K562 (cell line): Measurements from ENCODE around the gene TFEB. TPM values are rescaled to one million over a fixed set of nuclear protein-coding genes. Genes with fewer than 3 reads are reported as not detected.
A peak's percentile ranks its signal among the peaks of the same experiment; 100 is the strongest.

Experiments used
- ATAC-seq: fragments of 200-7000 bp; cut with Tn5 transposase; 3 replicates; pipeline ENCODE4 v1.9.1; 2020; ENCODE audit warnings: moderate library complexity
- BruUV-seq: library from RNA; stranded (reverse); fragments of 400-500 nt; replicated peaks from 2 replicates; lab custom pipeline; 2021; lab: Mats Ljungman, UMichigan
- CTCF ChIA-PET: fragments of 300-600 bp; formaldehyde crosslinking; extraction: SDS; loops from one replicate; lab custom pipeline; 2021; ENCODE audit warnings: low intra/inter-chr PET ratio; lab: Yijun Ruan, JAX
- POLR2A ChIA-PET: fragments of 300-600, 350-650 bp; sonication (Branson Sonifier 250); formaldehyde crosslinking; extraction: SDS; loops from one replicate; lab custom pipeline; 2021; ENCODE audit warnings: antibody characterized with exemption, inconsistent platforms; lab: Yijun Ruan, JAX
- DNase-seq, 4 experiments: peaks; one replicate each; pipeline versions ENCODE4 v3.0.0 to v3.0.0-alpha.2; 2011 to 2018; ENCODE audit warnings: low spot score in 3 of 4, mixed read lengths in 3 of 4; ENCODE audit errors: extremely low read depth in 1 of 4
- FAIRE-seq: peaks from 2 replicates; lab custom pipeline; 2011; peaks lifted over from hg19 to GRCh38; lab: Jason Lieb, UNC
- H2AFZ ChIP-seq: 2 replicates; pipeline ENCODE4 v1.6.0; 2011; ENCODE audit warnings: low read depth, low read length, control low read depth, inconsistent platforms
- H3K27ac ChIP-seq: fragments of 200-600 bp; 3 replicates; pipeline ENCODE4 v1.8.0; 2011; ENCODE audit warnings: low read depth, mild to moderate bottlenecking, control low read depth, inconsistent platforms, low read length, moderate library complexity, mixed read lengths; ENCODE audit errors: extremely low read depth
- H3K27me3 ChIP-seq, 2 experiments: fragments of 300-600 bp in 1 of 2; 2 replicates in 1 of 2; 3 replicates in 1 of 2; pipeline versions ENCODE4 v1.6.0 to v1.8.0; 2011; ENCODE audit warnings: inconsistent platforms in 2 of 2, low read length in 2 of 2, mild to moderate bottlenecking in 1 of 2, mixed read lengths in 1 of 2, moderate library complexity in 1 of 2; ENCODE audit not compliant: control insufficient read depth in 2 of 2, insufficient read depth in 2 of 2
- H3K36me3 ChIP-seq: fragments of 300-600 bp; 3 replicates; pipeline ENCODE4 v1.8.0; 2011; ENCODE audit warnings: mild to moderate bottlenecking, low read length, inconsistent platforms; ENCODE audit not compliant: control insufficient read depth, insufficient read depth
- H3K4me1 ChIP-seq, 2 experiments: fragments of 200-600 bp in 1 of 2; replicated peaks in 1 of 2; 2 replicates in 1 of 2; 3 replicates in 1 of 2; pipeline versions ENCODE4 v1.5.1 to v1.8.0; 2011; ENCODE audit warnings: inconsistent platforms in 2 of 2, low read length in 2 of 2, mild to moderate bottlenecking in 1 of 2, mixed read lengths in 1 of 2, moderate library complexity in 1 of 2; ENCODE audit not compliant: control insufficient read depth in 2 of 2, insufficient read depth in 2 of 2
- H3K4me2 ChIP-seq: 2 replicates; pipeline ENCODE4 v1.6.1; 2011; ENCODE audit warnings: low read length, control low read depth, inconsistent platforms, mixed read lengths; ENCODE audit not compliant: insufficient read depth
- H3K4me3 ChIP-seq: fragments of 200-600 bp; sonication (generic), shearing (Covaris generic); 2 replicates; pipeline ENCODE4 v1.5.1; 2016; ENCODE audit warnings: control low read depth, inconsistent platforms
- H3K79me2 ChIP-seq: fragments of 200-600 bp; 3 replicates; pipeline ENCODE4 v1.8.0; 2011; ENCODE audit warnings: low read length, inconsistent platforms; ENCODE audit not compliant: control insufficient read depth, insufficient read depth
- H3K9ac ChIP-seq, 2 experiments: 2 replicates each; pipeline versions ENCODE4 v1.6.0 to v1.6.1; 2011; ENCODE audit warnings: low read depth in 2 of 2, low read length in 2 of 2, control low read depth in 1 of 2, inconsistent platforms in 1 of 2, mild to moderate bottlenecking in 1 of 2, mixed read lengths in 1 of 2; ENCODE audit not compliant: insufficient read depth in 1 of 2
- H3K9me1 ChIP-seq: one replicate; pipeline ENCODE4 v1.6.0; 2011; ENCODE audit warnings: inconsistent platforms, mild to moderate bottlenecking, low read length, moderate library complexity; ENCODE audit not compliant: control insufficient read depth, insufficient read depth
- H3K9me3 ChIP-seq: replicated peaks from 2 replicates; pipeline ENCODE4 v1.5.1; 2011; ENCODE audit warnings: low read depth, low read length, inconsistent platforms; ENCODE audit not compliant: control insufficient read depth, insufficient read depth
- H4K20me1 ChIP-seq: replicated peaks from 2 replicates; pipeline ENCODE4 v1.6.1; 2011; ENCODE audit warnings: low read length, inconsistent platforms, mixed read lengths; ENCODE audit not compliant: control insufficient read depth, insufficient read depth
- BRD9 ChIP-seq: fragments of 450-650 bp; IDR thresholded peaks from 2 replicates; pipeline ENCODE4 v1.6.1; 2018; ENCODE audit warnings: low read depth; ENCODE audit not compliant: partially characterized antibody
- FOXA1 ChIP-seq: fragments of 450-650 bp; IDR thresholded peaks from 2 replicates; pipeline ENCODE4 v1.6.1; 2016; ENCODE audit warnings: mild to moderate bottlenecking, borderline replicate concordance
- FOXP1 ChIP-seq: sonication (generic); formaldehyde crosslinking; IDR thresholded peaks from 2 replicates; pipeline ENCODE4 v1.8.0; 2022; ENCODE audit warnings: mild to moderate bottlenecking, missing genetic modification reagents
- MCM5 ChIP-seq: fragments of 450-650 bp; IDR thresholded peaks from 2 replicates; pipeline ENCODE4 v1.6.1; 2016; ENCODE audit warnings: low read depth
- NR3C1 ChIP-seq: sonication (generic); formaldehyde crosslinking; IDR thresholded peaks from 2 replicates; pipeline ENCODE4 v1.8.1; 2022; ENCODE audit warnings: missing genetic modification reagents
- SP1 ChIP-seq: sonication (generic); formaldehyde crosslinking; IDR thresholded peaks from 2 replicates; pipeline ENCODE4 v1.8.1; 2022; ENCODE audit warnings: mild to moderate bottlenecking, missing genetic modification reagents
- ZBTB12 ChIP-seq: fragments of 250-450 bp; sonication (Bioruptor Pico); IDR thresholded peaks from 2 replicates; pipeline ENCODE4 v1.4.0; 2020
- ZKSCAN1 ChIP-seq: fragments of 150-350 bp; IDR thresholded peaks from 2 replicates; pipeline ENCODE4 v1.6.1; 2016; ENCODE audit warnings: low read depth, low read length
- ZNF586 ChIP-seq: fragments of 450-650 bp; formaldehyde crosslinking; conservative IDR thresholded peaks from 2 replicates; pipeline ENCODE4 v1.4.0; 2020; ENCODE audit warnings: mild to moderate bottlenecking, moderate library complexity
- ZNF696 ChIP-seq: fragments of 250-450 bp; sonication (Bioruptor Pico); conservative IDR thresholded peaks from 2 replicates; pipeline ENCODE4 v1.4.0; 2020; ENCODE audit warnings: mild to moderate bottlenecking, moderate library complexity
- WGBS: fragments of 100-300 bp; shearing (Covaris generic); methylation state at CpG from one replicate; pipeline ENCODE4 v1.1.6; 2016; ENCODE audit warnings: low coverage, mixed read lengths; ENCODE audit not compliant: insufficient coverage; ENCODE audit errors: missing lambda C conversion rate; 5-methylcytosine and 5-hydroxymethylcytosine counted together
- in situ Hi-C: fragments of 300-500 bp; cut with MboI; formaldehyde crosslinking; loops from 4 replicates; pipeline ENCODE4 v1.15.0; 2018; ENCODE audit warnings: inconsistent platforms, mixed read lengths
- intact Hi-C: fragments of 100-400 bp; cut with micrococcal nuclease; formaldehyde crosslinking; loops from 2 replicates; pipeline ENCODE4 v1.14.2; 2022
- polyA plus RNA-seq, 8 experiments: library from polyadenylated mRNA; depleted of rRNA in 4 of 8; stranded (reverse) in 5 of 8; unstranded in 3 of 8; fragments of >200 nt; fragmentation: Nextera tagmentation in 2 of 8; fragmentation: Illumina TruSeq in 1 of 8; extraction: Ambion mirVana in 2 of 8; extraction: Trizol in 1 of 8; gene quantifications; 2 replicates each; pipeline versions ENCODE4 v1.2.1 to v1.2.3, GENCODE V29; 2011 to 2014; ENCODE audit warnings: inconsistent platforms in 1 of 8, missing spikeins in 1 of 8
- total RNA-seq, 7 experiments: library from RNA; depleted of rRNA in 6 of 7; stranded (reverse); fragments of >200 nt in 6 of 7; fragmentation: Illumina TruSeq in 2 of 7; extraction: Trizol in 2 of 7; gene quantifications; 2 replicates each; pipeline versions ENCODE4 v1.2.1 to v1.2.3, GENCODE V29; 2011 to 2021; ENCODE audit warnings: low replicate concordance in 1 of 7

The TFEB gene
- total and polyA plus RNA-seq, 9 of the 15 experiments (the other 6 are each of a cell fraction or from before 2014, with no cell fraction given), result 0.04 to 4.7 (median 2.0) TPM

- Histone ChIP-seq H3K27ac (no peak overlapping the region), H3K9me3 (no peaks in the 10 kb centered on the region), H3K4me3 (no peak overlapping the region), H4K20me1 (peaks cover 9% of the 10 kb centered on the region; the same call in 1 of the 2 replicates), H3K9me1 (no peaks in the 10 kb centered on the region), H3K4me1 (peaks cover 0 to 15% of the 10 kb centered on the region in 2 experiments; a peak in 2 of 5 replicates), H3K4me2 (peak overlapping the region; percentile 5; the same call in 1 of the 2 replicates), H3K9ac (peak overlapping the region in 1 of 2 experiments; percentile 78; a peak in 2 of 4 replicates), H3K36me3 (no peaks in the 10 kb centered on the region), H3K27me3 (peaks cover 12 to 40% of the 10 kb centered on the region in 2 experiments; a peak in 4 of 5 replicates), H2AFZ (peak overlapping the region; percentile 47), H3K79me2 (no peaks in the 10 kb centered on the region)
- 17% methylated on average over 12 of the region's 18 CpGs for WGBS
- CTCF ChIA-PET, result interaction anchor here (0.7 to 3.9 kb wide), 9 partner anchors 80 to 533 kb away, joined by 3 to 150 read pairs (median 7); partner anchors contain the start of gene FRS3
- intact Hi-C loops, result loop anchor here (2.0 kb wide), 1 partner anchor 258 kb away; no protein-coding TSS in a partner anchor
- ATAC-seq (peak; percentile 39), DNase-seq (no peak), FAIRE-seq (no peak)
- POLR2A ChIA-PET, result interaction anchor here (0.6 to 1.1 kb wide), 3 partner anchors 16 to 565 kb away, joined by 3 to 4 read pairs (median 3); no protein-coding TSS in a partner anchor
- in situ Hi-C loops, result loop anchor here (5.0 kb wide), 2 partner anchors 81 to 311 kb away; no protein-coding TSS in a partner anchor
- BruUV-seq, result no TSS peak
- TF ChIP-seq ZNF586 (CRISPR knock-in tag), result no peak
- no peak for TF ChIP-seq ZKSCAN1
- no peak for TF ChIP-seq ZNF696 (CRISPR knock-in tag)
- no peak for TF ChIP-seq NR3C1 (CRISPR knock-in tag)
- TF ChIP-seq SP1, result no peak
- no peak for TF ChIP-seq BRD9
- no peak for TF ChIP-seq FOXP1 (CRISPR knock-in tag)
- TF ChIP-seq ZBTB12, result no peak
- TF ChIP-seq MCM5, result no peak
- TF ChIP-seq FOXA1, result no peak
Observed at GRCh38 chr6:41683273-41683522, 52.2 kb downstream of the TFEB start.
